GM12864 (cell line): Measurements from ENCODE around the gene PCDHGB1.

ENCODE experiments used
- DNase-seq: peaks from one replicate; pipeline ENCODE4 v3.0.0-alpha.2; 2011; ENCODE audit warnings: low read depth
- H3K4me3 ChIP-seq: 2 replicates; pipeline ENCODE4 v1.5.1; 2011; ENCODE audit warnings: mild to moderate bottlenecking, low read depth, low read length, control low read depth
- TF ChIP-seq, protein P1 (sequence below): IDR thresholded peaks from 2 replicates; pipeline ENCODE4 v1.5.1; 2011; ENCODE audit warnings: low read depth, mild to moderate bottlenecking, moderate library complexity, low read length, control low read depth, inconsistent platforms; ENCODE audit errors: missing control alignments

PCDHGB1 gene

DNA sequence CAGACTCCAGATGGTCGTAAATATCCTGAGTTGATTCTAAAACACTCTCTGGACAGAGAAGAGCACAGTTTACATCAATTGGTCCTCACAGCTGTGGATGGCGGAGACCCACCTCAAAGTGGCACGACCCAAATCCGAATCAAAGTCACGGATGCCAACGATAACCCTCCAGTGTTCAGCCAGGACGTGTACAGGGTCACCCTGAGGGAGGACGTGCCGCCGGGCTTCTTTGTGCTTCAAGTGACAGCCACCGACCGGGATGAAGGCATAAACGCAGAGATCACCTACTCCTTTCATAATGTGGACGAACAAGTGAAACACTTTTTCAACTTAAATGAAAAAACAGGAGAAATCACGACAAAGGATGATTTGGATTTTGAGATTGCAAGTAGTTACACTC is 10.8 kb downstream of the PCDHGB1 start:
- H3K4me3 ChIP-seq, result peak overlapping the region; percentile 54; the same call in 1 of the 2 replicates
- TF ChIP-seq, protein P1, sequence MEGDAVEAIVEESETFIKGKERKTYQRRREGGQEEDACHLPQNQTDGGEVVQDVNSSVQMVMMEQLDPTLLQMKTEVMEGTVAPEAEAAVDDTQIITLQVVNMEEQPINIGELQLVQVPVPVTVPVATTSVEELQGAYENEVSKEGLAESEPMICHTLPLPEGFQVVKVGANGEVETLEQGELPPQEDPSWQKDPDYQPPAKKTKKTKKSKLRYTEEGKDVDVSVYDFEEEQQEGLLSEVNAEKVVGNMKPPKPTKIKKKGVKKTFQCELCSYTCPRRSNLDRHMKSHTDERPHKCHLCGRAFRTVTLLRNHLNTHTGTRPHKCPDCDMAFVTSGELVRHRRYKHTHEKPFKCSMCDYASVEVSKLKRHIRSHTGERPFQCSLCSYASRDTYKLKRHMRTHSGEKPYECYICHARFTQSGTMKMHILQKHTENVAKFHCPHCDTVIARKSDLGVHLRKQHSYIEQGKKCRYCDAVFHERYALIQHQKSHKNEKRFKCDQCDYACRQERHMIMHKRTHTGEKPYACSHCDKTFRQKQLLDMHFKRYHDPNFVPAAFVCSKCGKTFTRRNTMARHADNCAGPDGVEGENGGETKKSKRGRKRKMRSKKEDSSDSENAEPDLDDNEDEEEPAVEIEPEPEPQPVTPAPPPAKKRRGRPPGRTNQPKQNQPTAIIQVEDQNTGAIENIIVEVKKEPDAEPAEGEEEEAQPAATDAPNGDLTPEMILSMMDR, result no peak
- no peak for DNase-seq

DNA sequence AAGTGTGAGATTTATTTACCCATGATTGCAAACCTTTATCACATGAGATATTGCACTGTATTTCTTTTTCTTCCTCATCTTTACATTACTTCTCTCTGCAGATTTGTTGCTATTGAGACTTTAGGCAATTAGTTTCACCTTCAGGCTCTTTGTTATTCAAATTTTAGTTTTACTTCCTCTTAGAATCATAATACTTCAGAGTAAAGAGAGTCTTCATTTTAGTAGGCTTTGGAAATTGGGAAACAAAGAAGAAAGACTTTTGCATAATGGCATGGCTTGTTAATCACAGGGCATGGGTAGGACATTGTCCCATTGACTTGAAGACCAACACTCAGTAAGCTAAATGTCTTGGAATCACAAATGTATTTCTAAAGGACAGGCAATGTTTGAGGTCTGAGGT is 12.8 kb downstream of the PCDHGB1 start:
- no peak overlapping the region for H3K4me3 ChIP-seq
- TF ChIP-seq, protein P1, result no peak

DNA sequence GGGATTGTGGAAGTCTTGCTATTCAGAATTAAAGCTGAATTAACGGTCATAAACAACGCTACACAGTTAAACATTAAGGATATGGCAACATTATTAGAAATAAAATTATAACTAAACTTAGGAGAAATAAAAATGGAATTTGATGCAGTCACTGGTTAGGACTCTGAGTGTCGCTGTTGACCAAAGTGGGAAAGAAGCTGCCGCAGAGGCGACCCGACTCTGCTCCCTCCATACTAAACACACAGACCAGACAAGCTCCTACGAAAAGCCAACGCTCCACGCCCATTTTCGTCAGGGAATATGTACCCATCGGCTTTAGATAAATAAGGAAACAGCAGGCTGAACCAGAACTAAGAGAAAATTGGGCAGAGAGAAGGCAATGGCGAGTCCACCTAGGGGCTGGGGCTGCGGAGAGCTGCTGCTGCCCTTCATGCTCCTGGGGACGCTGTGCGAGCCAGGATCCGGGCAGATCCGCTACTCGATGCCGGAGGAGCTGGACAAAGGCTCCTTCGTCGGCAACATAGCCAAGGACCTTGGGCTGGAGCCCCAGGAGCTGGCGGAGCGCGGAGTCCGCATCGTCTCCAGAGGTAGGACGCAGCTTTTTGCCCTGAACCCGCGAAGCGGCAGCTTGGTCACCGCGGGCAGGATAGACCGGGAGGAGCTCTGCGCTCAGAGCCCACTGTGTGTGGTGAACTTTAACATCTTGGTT is 14.2 kb downstream of the PCDHGB1 start, which contains the start of gene PCDHGA5:
Gene PCDHGA5, plus strand, starts transcription at position 211 of the 709 bp plus-strand sequence. Its CDS starts 169 bp downstream, at position 380.
- no peak within 1 kb of the TSS for H3K4me3 ChIP-seq
- DNase-seq, result no peak
- TF ChIP-seq, protein P1, result no peak

More for the DNA sequence above, 12.8 kb downstream of the PCDHGB1 start:
- no peak for DNase-seq

DNA sequence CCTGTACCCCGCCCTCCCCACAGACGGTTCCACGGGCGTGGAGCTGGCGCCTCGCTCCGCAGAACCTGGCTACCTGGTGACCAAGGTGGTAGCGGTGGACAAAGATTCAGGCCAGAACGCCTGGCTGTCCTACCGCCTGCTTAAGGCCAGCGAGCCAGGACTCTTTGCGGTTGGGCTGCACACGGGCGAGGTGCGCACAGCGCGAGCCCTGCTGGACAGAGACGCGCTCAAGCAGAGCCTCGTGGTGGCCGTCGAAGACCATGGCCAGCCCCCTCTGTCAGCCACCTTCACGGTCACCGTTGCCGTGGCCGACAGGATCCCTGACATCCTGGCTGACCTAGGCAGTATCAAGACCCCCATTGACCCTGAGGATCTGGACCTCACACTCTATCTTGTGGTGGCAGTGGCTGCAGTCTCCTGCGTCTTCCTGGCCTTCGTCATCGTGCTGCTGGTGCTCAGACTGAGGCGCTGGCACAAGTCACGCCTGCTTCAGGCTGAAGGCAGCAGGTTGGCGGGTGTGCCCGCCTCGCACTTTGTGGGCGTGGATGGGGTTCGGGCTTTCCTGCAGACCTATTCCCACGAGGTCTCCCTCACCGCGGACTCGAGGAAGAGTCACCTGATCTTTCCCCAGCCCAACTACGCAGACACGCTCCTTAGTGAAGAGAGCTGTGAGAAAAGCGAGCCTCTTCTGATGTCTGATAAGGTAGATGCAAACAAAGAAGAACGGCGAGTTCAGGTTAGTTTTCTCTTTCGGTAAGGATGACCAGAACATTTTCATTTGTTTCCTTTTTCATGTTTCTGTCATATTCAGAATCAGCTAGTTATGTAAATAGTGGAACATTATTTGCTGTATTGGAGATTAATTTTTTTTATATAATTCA is 16.4 kb downstream of the PCDHGB1 start:
- TF ChIP-seq, protein P1, result no peak
- no peak for DNase-seq
- no peak overlapping the region for H3K4me3 ChIP-seq

DNA sequence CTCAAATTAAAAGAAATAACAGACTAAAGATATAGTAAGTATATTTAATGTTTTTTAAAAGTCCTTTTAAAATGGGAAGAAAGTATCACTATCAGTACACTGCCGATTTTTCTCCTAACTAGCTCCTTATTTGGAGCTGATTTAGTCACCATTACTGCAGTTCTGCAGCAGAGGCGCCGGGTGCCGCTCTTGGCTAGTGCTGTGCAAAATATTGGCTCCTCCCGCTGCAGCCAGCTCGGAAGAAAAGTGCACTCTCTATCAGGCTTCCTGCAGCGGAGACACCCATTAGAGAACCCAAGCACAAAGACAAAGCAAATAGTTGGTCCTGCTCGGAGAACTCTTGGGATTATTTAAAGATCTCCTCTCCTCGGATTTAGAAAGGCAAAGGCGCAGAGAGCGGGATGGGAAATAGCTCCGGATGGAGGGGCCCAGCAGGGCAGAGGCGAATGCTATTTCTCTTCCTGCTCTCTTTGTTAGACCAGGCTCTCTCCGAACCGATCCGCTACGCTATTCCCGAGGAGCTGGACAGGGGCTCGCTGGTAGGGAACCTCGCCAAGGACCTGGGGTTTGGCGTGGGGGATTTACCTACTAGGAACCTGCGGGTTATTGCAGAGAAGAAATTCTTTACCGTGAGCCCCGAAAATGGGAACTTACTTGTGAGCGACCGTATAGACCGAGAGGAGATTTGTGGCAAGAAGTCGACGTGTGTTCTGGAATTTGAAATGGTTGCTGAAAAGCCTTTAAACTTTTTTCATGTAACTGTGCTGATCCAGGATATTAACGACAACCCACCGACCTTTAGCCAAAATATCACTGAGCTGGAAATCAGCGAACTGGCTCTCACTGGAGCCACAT is 20.3 kb downstream of the PCDHGB1 start, which contains the start of gene PCDHGB3:
Gene PCDHGB3, plus strand, starts transcription at position 249 of the 855 bp plus-strand sequence. Its CDS starts 153 bp downstream, at position 402.
- peak within 1 kb of the TSS; percentile 58 for H3K4me3 ChIP-seq
- TF ChIP-seq, protein P1, result peak; percentile 72
- peak; percentile 60 for DNase-seq
